K562 (cell line): ENCODE measurements around the gene FIG4. TPM values are rescaled to one million over a fixed set of nuclear protein-coding genes. Genes with fewer than 3 reads are reported as not detected.

Source experiments
- ATAC-seq: fragments of 200-7000 bp; cut with Tn5 transposase; 3 replicates; pipeline ENCODE4 v1.9.1; 2020; ENCODE audit warnings: moderate library complexity
- BruUV-seq: library from RNA; stranded (reverse); fragments of 400-500 nt; replicated peaks from 2 replicates; lab custom pipeline; 2021; lab: Mats Ljungman, UMichigan
- CTCF ChIA-PET: fragments of 300-600 bp; formaldehyde crosslinking; extraction: SDS; loops from one replicate; lab custom pipeline; 2021; ENCODE audit warnings: low intra/inter-chr PET ratio; lab: Yijun Ruan, JAX
- POLR2A ChIA-PET: fragments of 300-600, 350-650 bp; sonication (Branson Sonifier 250); formaldehyde crosslinking; extraction: SDS; loops from one replicate; lab custom pipeline; 2021; ENCODE audit warnings: antibody characterized with exemption, inconsistent platforms; lab: Yijun Ruan, JAX
- DNase-seq, 4 experiments: peaks; one replicate each; pipeline versions ENCODE4 v3.0.0 to v3.0.0-alpha.2; 2011 to 2018; ENCODE audit warnings: low spot score in 3 of 4, mixed read lengths in 3 of 4; ENCODE audit errors: extremely low read depth in 1 of 4
- FAIRE-seq: peaks from 2 replicates; lab custom pipeline; 2011; peaks lifted over from hg19 to GRCh38; lab: Jason Lieb, UNC
- H2AFZ ChIP-seq: 2 replicates; pipeline ENCODE4 v1.6.0; 2011; ENCODE audit warnings: low read depth, low read length, control low read depth, inconsistent platforms
- H3K27ac ChIP-seq: fragments of 200-600 bp; 3 replicates; pipeline ENCODE4 v1.8.0; 2011; ENCODE audit warnings: low read depth, mild to moderate bottlenecking, control low read depth, inconsistent platforms, low read length, moderate library complexity, mixed read lengths; ENCODE audit errors: extremely low read depth
- H3K27me3 ChIP-seq, 2 experiments: fragments of 300-600 bp in 1 of 2; 2 replicates in 1 of 2; 3 replicates in 1 of 2; pipeline versions ENCODE4 v1.6.0 to v1.8.0; 2011; ENCODE audit warnings: inconsistent platforms in 2 of 2, low read length in 2 of 2, mild to moderate bottlenecking in 1 of 2, mixed read lengths in 1 of 2, moderate library complexity in 1 of 2; ENCODE audit not compliant: control insufficient read depth in 2 of 2, insufficient read depth in 2 of 2
- H3K36me3 ChIP-seq: fragments of 300-600 bp; 3 replicates; pipeline ENCODE4 v1.8.0; 2011; ENCODE audit warnings: mild to moderate bottlenecking, low read length, inconsistent platforms; ENCODE audit not compliant: control insufficient read depth, insufficient read depth
- H3K4me1 ChIP-seq, 2 experiments: fragments of 200-600 bp in 1 of 2; replicated peaks in 1 of 2; 2 replicates in 1 of 2; 3 replicates in 1 of 2; pipeline versions ENCODE4 v1.5.1 to v1.8.0; 2011; ENCODE audit warnings: inconsistent platforms in 2 of 2, low read length in 2 of 2, mild to moderate bottlenecking in 1 of 2, mixed read lengths in 1 of 2, moderate library complexity in 1 of 2; ENCODE audit not compliant: control insufficient read depth in 2 of 2, insufficient read depth in 2 of 2
- H3K4me2 ChIP-seq: 2 replicates; pipeline ENCODE4 v1.6.1; 2011; ENCODE audit warnings: low read length, control low read depth, inconsistent platforms, mixed read lengths; ENCODE audit not compliant: insufficient read depth
- H3K4me3 ChIP-seq: fragments of 200-600 bp; sonication (generic), shearing (Covaris generic); 2 replicates; pipeline ENCODE4 v1.5.1; 2016; ENCODE audit warnings: control low read depth, inconsistent platforms
- H3K79me2 ChIP-seq: fragments of 200-600 bp; 3 replicates; pipeline ENCODE4 v1.8.0; 2011; ENCODE audit warnings: low read length, inconsistent platforms; ENCODE audit not compliant: control insufficient read depth, insufficient read depth
- H3K9ac ChIP-seq, 2 experiments: 2 replicates each; pipeline versions ENCODE4 v1.6.0 to v1.6.1; 2011; ENCODE audit warnings: low read depth in 2 of 2, low read length in 2 of 2, control low read depth in 1 of 2, inconsistent platforms in 1 of 2, mild to moderate bottlenecking in 1 of 2, mixed read lengths in 1 of 2; ENCODE audit not compliant: insufficient read depth in 1 of 2
- H3K9me1 ChIP-seq: one replicate; pipeline ENCODE4 v1.6.0; 2011; ENCODE audit warnings: inconsistent platforms, mild to moderate bottlenecking, low read length, moderate library complexity; ENCODE audit not compliant: control insufficient read depth, insufficient read depth
- H3K9me3 ChIP-seq: replicated peaks from 2 replicates; pipeline ENCODE4 v1.5.1; 2011; ENCODE audit warnings: low read depth, low read length, inconsistent platforms; ENCODE audit not compliant: control insufficient read depth, insufficient read depth
- H4K20me1 ChIP-seq: replicated peaks from 2 replicates; pipeline ENCODE4 v1.6.1; 2011; ENCODE audit warnings: low read length, inconsistent platforms, mixed read lengths; ENCODE audit not compliant: control insufficient read depth, insufficient read depth
- CBFA2T2 ChIP-seq: fragments of 450-650 bp; conservative IDR thresholded peaks from 2 replicates; pipeline ENCODE4 v1.6.1; 2017; ENCODE audit warnings: mild to moderate bottlenecking
- HES1 ChIP-seq: fragments of 450-650 bp; IDR thresholded peaks from 2 replicates; pipeline ENCODE4 v1.6.1; 2016; ENCODE audit warnings: low read depth, mild to moderate bottlenecking, moderate library complexity
- L3MBTL2 ChIP-seq: fragments of 450-650 bp; IDR thresholded peaks from 2 replicates; pipeline ENCODE4 v1.6.1; 2016; ENCODE audit warnings: mild to moderate bottlenecking, moderate library complexity
- POLR2B ChIP-seq: fragments of 450-650 bp; IDR thresholded peaks from 2 replicates; pipeline ENCODE4 v1.6.1; 2018; ENCODE audit warnings: low read depth; ENCODE audit not compliant: partially characterized antibody
- RBM34 ChIP-seq: fragments of 200-400 bp; formaldehyde crosslinking; IDR thresholded peaks from 2 replicates; pipeline ENCODE4 v1.6.1; 2018; ENCODE audit warnings: low read length, borderline replicate concordance; ENCODE audit not compliant: insufficient read depth
- TSHZ1 ChIP-seq: fragments of 250-450 bp; sonication (Bioruptor Pico); IDR thresholded peaks from 2 replicates; pipeline ENCODE4 v1.4.0; 2020; ENCODE audit warnings: mild to moderate bottlenecking, moderate library complexity
- ZC3H11A ChIP-seq: IDR thresholded peaks from 2 replicates; pipeline ENCODE4 v1.6.1; 2012; ENCODE audit warnings: low read depth, low read length, improper control_type of control experiment
- WGBS: fragments of 100-300 bp; shearing (Covaris generic); methylation state at CpG from one replicate; pipeline ENCODE4 v1.1.6; 2016; ENCODE audit warnings: low coverage, mixed read lengths; ENCODE audit not compliant: insufficient coverage; ENCODE audit errors: missing lambda C conversion rate; 5-methylcytosine and 5-hydroxymethylcytosine counted together
- in situ Hi-C: fragments of 300-500 bp; cut with MboI; formaldehyde crosslinking; loops from 4 replicates; pipeline ENCODE4 v1.15.0; 2018; ENCODE audit warnings: inconsistent platforms, mixed read lengths
- intact Hi-C: fragments of 100-400 bp; cut with micrococcal nuclease; formaldehyde crosslinking; loops from 2 replicates; pipeline ENCODE4 v1.14.2; 2022
- polyA plus RNA-seq, 8 experiments: library from polyadenylated mRNA; depleted of rRNA in 4 of 8; stranded (reverse) in 5 of 8; unstranded in 3 of 8; fragments of >200 nt; fragmentation: Nextera tagmentation in 2 of 8; fragmentation: Illumina TruSeq in 1 of 8; extraction: Ambion mirVana in 2 of 8; extraction: Trizol in 1 of 8; gene quantifications; 2 replicates each; pipeline versions ENCODE4 v1.2.1 to v1.2.3, GENCODE V29; 2011 to 2014; ENCODE audit warnings: inconsistent platforms in 1 of 8, missing spikeins in 1 of 8
- total RNA-seq, 7 experiments: library from RNA; depleted of rRNA in 6 of 7; stranded (reverse); fragments of >200 nt in 6 of 7; fragmentation: Illumina TruSeq in 2 of 7; extraction: Trizol in 2 of 7; gene quantifications; 2 replicates each; pipeline versions ENCODE4 v1.2.1 to v1.2.3, GENCODE V29; 2011 to 2021; ENCODE audit warnings: low replicate concordance in 1 of 7

FIG4 gene
- total and polyA plus RNA-seq, 9 of the 15 experiments (the other 6 are each of a cell fraction or from before 2014, with no cell fraction given): 1.5 to 6.8 (median 4.3) TPM

GRCh38 chr6:109717971-109718370 is 26.9 kb downstream of the FIG4 start:
- H3K9ac ChIP-seq: no peak overlapping the region
- TF ChIP-seq L3MBTL2 (no peak), ZC3H11A (no peak), POLR2B (no peak), HES1 (no peak), TSHZ1 (CRISPR knock-in tag) (no peak), RBM34 (no peak), CBFA2T2 (no peak)
- TF ChIP-seq, all 486 proteins: peak for 0
- H3K79me2 ChIP-seq: no peaks in the 10 kb centered on the region
- POLR2A ChIA-PET: no interaction called here
- no peak overlapping the region for H3K4me2 ChIP-seq
- peaks cover 2 to 8% of the 10 kb centered on the region in 2 experiments; a peak in 2 of 5 replicates for H3K27me3 ChIP-seq
- CTCF ChIA-PET: no interaction called here
- DNase-seq: no peak
- no peaks in the 10 kb centered on the region for H3K9me3 ChIP-seq
- no peak overlapping the region for H3K27ac ChIP-seq
- no peaks in the 10 kb centered on the region for H3K36me3 ChIP-seq
- WGBS: 6% methylated on average over 2 of the region's 2 CpGs
- H3K4me3 ChIP-seq: no peak overlapping the region
- in situ Hi-C loops: no loop called here
- ATAC-seq: no peak
- no peak overlapping the region for H2AFZ ChIP-seq
- no TSS peak for BruUV-seq
- intact Hi-C loops: no loop called here
- no peaks in the 10 kb centered on the region for H3K4me1 ChIP-seq
- peaks cover 4% of the 10 kb centered on the region for H3K9me1 ChIP-seq
- no peaks in the 10 kb centered on the region; the same call in 1 of the 2 replicates for H4K20me1 ChIP-seq
- no peak for FAIRE-seq
